Hepatocyte (in vitro differentiated cells): ENCODE measurements around the gene OSBPL3.

Source experiments
- CTCF ChIP-seq: fragments of 200-600 bp; sonication (generic); IDR thresholded peaks from 2 replicates; pipeline ENCODE4 v1.5.1; 2016; ENCODE audit warnings: antibody characterized with exemption, mild to moderate bottlenecking; ENCODE audit not compliant: poor library complexity
- EZH2 ChIP-seq: fragments of 200-600 bp; sonication (generic); IDR thresholded peaks from 2 replicates; pipeline ENCODE4 v1.6.1; 2016; ENCODE audit warnings: antibody characterized with exemption, mild to moderate bottlenecking, borderline replicate concordance
- EZH2phosphoT487 ChIP-seq: fragments of 200-600 bp; sonication (generic); IDR thresholded peaks from one replicate; pipeline ENCODE4 v1.6.1; 2018; ENCODE audit warnings: antibody characterized with exemption, mild to moderate bottlenecking, low read depth, moderate library complexity; ENCODE audit not compliant: unreplicated experiment, severe bottlenecking

- TF ChIP-seq CTCF (no peak), EZH2phosphoT487 (no peak), EZH2 (no peak)
Measured at GRCh38 chr7:24781106-24781505, 198.9 kb downstream of the OSBPL3 start.
